ENCODE data around the gene PNPLA7.

The PNPLA7 gene

GRCh38 chr9:137461316-137461662, 88.9 kb downstream of the PNPLA7 start:
- no peak overlapping the region for H3K4me3 ChIP-seq (ENCODE audit: low read depth, low read length)
- no peak overlapping the region for H3K4me2 ChIP-seq (ENCODE audit: low read length)
- no peak for TF ChIP-seq CTCF (IDR thresholded peaks at IDR 0.05)
- no peak overlapping the region for H3K9ac ChIP-seq
- no peak overlapping the region for H3K27ac ChIP-seq
- no peaks in the 10 kb centered on the region for H3K27me3 ChIP-seq (ENCODE audit: control insufficient read depth, insufficient read depth, low read length)
- no peaks in the 10 kb centered on the region for H3K36me3 ChIP-seq (ENCODE audit: control insufficient read depth, insufficient read depth, low read length)
- no peaks in the 10 kb centered on the region for H3K4me1 ChIP-seq
- H3K9me3 ChIP-seq (ENCODE audit: control insufficient read depth, low read length) = no peaks in the 10 kb centered on the region
- no peak overlapping the region for H2AFZ ChIP-seq
- H3K79me2 ChIP-seq = no peaks in the 10 kb centered on the region

- H3K27me3 ChIP-seq (ENCODE audit: control insufficient read depth, insufficient read depth, low read length) = no peaks in the 10 kb centered on the region
- H3K27ac ChIP-seq = no peak overlapping the region
- H3K4me3 ChIP-seq (ENCODE audit: low read depth, low read length) = no peak overlapping the region
- H3K36me3 ChIP-seq (ENCODE audit: control insufficient read depth, insufficient read depth, low read length) = no peaks in the 10 kb centered on the region
- TF ChIP-seq CTCF (IDR thresholded peaks at IDR 0.05) = no peak
- no peaks in the 10 kb centered on the region for H3K79me2 ChIP-seq
- H3K9me3 ChIP-seq (ENCODE audit: control insufficient read depth, low read length) = no peaks in the 10 kb centered on the region
- no peak overlapping the region for H3K9ac ChIP-seq
- H3K4me2 ChIP-seq (ENCODE audit: low read length) = no peak overlapping the region
- H3K4me1 ChIP-seq = no peaks in the 10 kb centered on the region
- no peak overlapping the region for H2AFZ ChIP-seq
These were observed 89.6 kb downstream of the PNPLA7 start for GRCh38 chr9:137460363-137461315.

GRCh38 chr9:137459601-137460362, 90.4 kb downstream of the PNPLA7 start:
- peak overlapping the region; percentile 94 for H2AFZ ChIP-seq
- H3K4me3 ChIP-seq (ENCODE audit: low read depth, low read length) = peak overlapping the region; percentile 56
- H3K4me2 ChIP-seq (ENCODE audit: low read length) = peak overlapping the region; percentile 82
- no peaks in the 10 kb centered on the region for H3K79me2 ChIP-seq
- no peak overlapping the region for H3K27ac ChIP-seq
- no peaks in the 10 kb centered on the region for H3K27me3 ChIP-seq (ENCODE audit: control insufficient read depth, insufficient read depth, low read length)
- H3K4me1 ChIP-seq = no peaks in the 10 kb centered on the region
- no peaks in the 10 kb centered on the region for H3K9me3 ChIP-seq (ENCODE audit: control insufficient read depth, low read length)
- H3K36me3 ChIP-seq (ENCODE audit: control insufficient read depth, insufficient read depth, low read length) = no peaks in the 10 kb centered on the region
- H3K9ac ChIP-seq = peak overlapping the region; percentile 11
- no peak for TF ChIP-seq CTCF (IDR thresholded peaks at IDR 0.05)

GRCh38 chr9:137459152-137459600, 91.0 kb downstream of the PNPLA7 start, which contains the start of gene NSMF:
TSS of gene NSMF (minus strand) at chr9:137459334. CDS start at chr9:137459102, 232 bp downstream.
- Histone ChIP-seq H2AFZ (peak within 1 kb of the TSS; percentile 94), H3K4me3 (ENCODE audit: low read depth, low read length) (peak within 1 kb of the TSS; percentile 56), H3K27me3 (ENCODE audit: control insufficient read depth, insufficient read depth, low read length) (no peaks in the 10 kb centered on the region), H3K9ac (peak within 1 kb of the TSS; percentile 11), H3K9me3 (ENCODE audit: control insufficient read depth, low read length) (no peaks in the 10 kb centered on the region), H3K4me2 (ENCODE audit: low read length) (peak within 1 kb of the TSS; percentile 91), H3K4me1 (no peaks in the 10 kb centered on the region), H3K36me3 (ENCODE audit: control insufficient read depth, insufficient read depth, low read length) (no peaks in the 10 kb centered on the region), H3K27ac (no peak within 1 kb of the TSS), H3K79me2 (no peaks in the 10 kb centered on the region)
- TF ChIP-seq CTCF (IDR thresholded peaks at IDR 0.05) = no peak

All from parathyroid adenoma (tissue), 2 donors.